ENCODE results near the gene DMWD. TPM values are rescaled to one million over a fixed set of nuclear protein-coding genes. Genes with fewer than 3 reads are reported as not detected.

The DMWD gene
- total RNA-seq, 1 experiment from 2014 or later, result 34.9 TPM

- ATAC-seq (peak; percentile 14), DNase-seq (peak; percentile 75)
- ChIA-PET CTCF (interaction anchor here (1.3 kb wide), 1 partner anchor 12 kb away, joined by 4 read pairs; no protein-coding TSS in a partner anchor), POLR2A (ENCODE audit: unreplicated experiment) (interaction anchor here (0.6 to 0.8 kb wide), 2 partner anchors 51 to 60 kb away, joined by 3 to 5 read pairs; no protein-coding TSS in a partner anchor)
- peak overlapping the region; percentile 72 for H2AFZ ChIP-seq (ENCODE audit: low read length)
- H4K20me1 ChIP-seq (ENCODE audit: low read length), result no peaks in the 10 kb centered on the region
- intact Hi-C loops (cut with micrococcal nuclease), result no loop called here
- no peaks in the 10 kb centered on the region for H3K9me3 ChIP-seq (ENCODE audit: low read length)
- peak overlapping the region; percentile 56 for H3K27ac ChIP-seq (ENCODE audit: low read length)
- peak overlapping the region; percentile 74 for H3K9ac ChIP-seq (ENCODE audit: low read length)
- peaks cover 28% of the 10 kb centered on the region; the same call in 1 of the 2 replicates for H3K4me1 ChIP-seq (ENCODE audit: insufficient read depth, low read length)
- no peaks in the 10 kb centered on the region for H3F3A ChIP-seq (ENCODE audit: low read length, unreplicated experiment)
- peak overlapping the region; percentile 95 for H3K4me2 ChIP-seq (ENCODE audit: low read length)
- peak overlapping the region; percentile 97 for H3K4me3 ChIP-seq (ENCODE audit: low read length)
- H3K79me2 ChIP-seq (ENCODE audit: low read length), result no peaks in the 10 kb centered on the region
- TF ChIP-seq EZH2 (IDR thresholded peaks at IDR 0.05; ENCODE audit: low read length, unreplicated experiment) (no peak), EZH2phosphoT487 (IDR thresholded peaks at IDR 0.05; ENCODE audit: borderline replicate concordance, low read length) (no peak), CTCF (conservative IDR thresholded peaks at IDR 0.05; ENCODE audit: low read depth, low read length) (no peak)
- no peaks in the 10 kb centered on the region for H3K9me2 ChIP-seq (replicated peaks; ENCODE audit: low read length)
- no peaks in the 10 kb centered on the region for H3K36me3 ChIP-seq (ENCODE audit: low read depth, low read length)
- BruUV-seq (replicated peaks), result no TSS peak
- no peaks in the 10 kb centered on the region for H3K27me3 ChIP-seq (ENCODE audit: low read length)
These were observed 25.2 kb downstream of the DMWD start for GRCh38 chr19:45767410-45767880.

GRCh38 chr19:45766869-45767346 is 25.7 kb downstream of the DMWD start:
- H2AFZ ChIP-seq (ENCODE audit: low read length), result peak overlapping the region; percentile 64
- no peak for DNase-seq
- no peaks in the 10 kb centered on the region for H3K79me2 ChIP-seq (ENCODE audit: low read length)
- no peaks in the 10 kb centered on the region for H3K27me3 ChIP-seq (ENCODE audit: low read length)
- peak overlapping the region; percentile 74 for H3K9ac ChIP-seq (ENCODE audit: low read length)
- no peak for ATAC-seq
- no peaks in the 10 kb centered on the region for H3K9me2 ChIP-seq (replicated peaks; ENCODE audit: low read length)
- intact Hi-C loops (cut with micrococcal nuclease), result no loop called here
- ChIA-PET POLR2A (ENCODE audit: unreplicated experiment) (interaction anchor here (0.6 to 0.8 kb wide), 2 partner anchors 50 to 60 kb away, joined by 3 to 5 read pairs; no protein-coding TSS in a partner anchor), CTCF (interaction anchor here (1.3 kb wide), 1 partner anchor 12 kb away, joined by 4 read pairs; no protein-coding TSS in a partner anchor)
- no peaks in the 10 kb centered on the region for H4K20me1 ChIP-seq (ENCODE audit: low read length)
- H3K9me3 ChIP-seq (ENCODE audit: low read length), result no peaks in the 10 kb centered on the region
- no peak for TF ChIP-seq EZH2 (IDR thresholded peaks at IDR 0.05; ENCODE audit: low read length, unreplicated experiment)
- no peak for TF ChIP-seq CTCF (conservative IDR thresholded peaks at IDR 0.05; ENCODE audit: low read depth, low read length)
- TF ChIP-seq EZH2phosphoT487 (IDR thresholded peaks at IDR 0.05; ENCODE audit: borderline replicate concordance, low read length), result no peak
- no peaks in the 10 kb centered on the region for H3F3A ChIP-seq (ENCODE audit: low read length, unreplicated experiment)
- peak overlapping the region; percentile 95 for H3K4me2 ChIP-seq (ENCODE audit: low read length)
- BruUV-seq (replicated peaks), result TSS peak; percentile 78
- peak overlapping the region; percentile 97 for H3K4me3 ChIP-seq (ENCODE audit: low read length)
- H3K36me3 ChIP-seq (ENCODE audit: low read depth, low read length), result no peaks in the 10 kb centered on the region
- peak overlapping the region; percentile 56 for H3K27ac ChIP-seq (ENCODE audit: low read length)
- peaks cover 23% of the 10 kb centered on the region; the same call in 1 of the 2 replicates for H3K4me1 ChIP-seq (ENCODE audit: insufficient read depth, low read length)

- Histone ChIP-seq H4K20me1 (ENCODE audit: low read length) (no peaks in the 10 kb centered on the region), H3K27me3 (ENCODE audit: low read length) (no peaks in the 10 kb centered on the region), H3K36me3 (ENCODE audit: low read depth, low read length) (no peaks in the 10 kb centered on the region), H3K9ac (ENCODE audit: low read length) (peak overlapping the region; percentile 74), H3K9me3 (ENCODE audit: low read length) (no peaks in the 10 kb centered on the region), H3K4me2 (ENCODE audit: low read length) (peak overlapping the region; percentile 95), H2AFZ (ENCODE audit: low read length) (peak overlapping the region; percentile 64; the same call in 1 of the 2 replicates), H3F3A (ENCODE audit: low read length, unreplicated experiment) (no peaks in the 10 kb centered on the region), H3K27ac (ENCODE audit: low read length) (no peak overlapping the region), H3K4me3 (ENCODE audit: low read length) (peak overlapping the region; percentile 97), H3K79me2 (ENCODE audit: low read length) (no peaks in the 10 kb centered on the region), H3K9me2 (replicated peaks; ENCODE audit: low read length) (no peaks in the 10 kb centered on the region), H3K4me1 (ENCODE audit: insufficient read depth, low read length) (peaks cover 18% of the 10 kb centered on the region; the same call in 1 of the 2 replicates)
- TF ChIP-seq EZH2 (IDR thresholded peaks at IDR 0.05; ENCODE audit: low read length, unreplicated experiment) (no peak), CTCF (conservative IDR thresholded peaks at IDR 0.05; ENCODE audit: low read depth, low read length) (no peak), EZH2phosphoT487 (IDR thresholded peaks at IDR 0.05; ENCODE audit: borderline replicate concordance, low read length) (no peak)
- DNase-seq, result no peak
- intact Hi-C loops (cut with micrococcal nuclease), result no loop called here
- POLR2A ChIA-PET (ENCODE audit: unreplicated experiment), result no interaction called here
- no peak for ATAC-seq
- CTCF ChIA-PET, result no interaction called here
- BruUV-seq (replicated peaks), result no TSS peak
These were observed 26.3 kb downstream of the DMWD start for GRCh38 chr19:45766296-45766868.
